Stimulated activated CD8-positive, alpha-beta memory T cell treated with anti-CD3 and anti-CD28 coated beads, Interleukin-7, amount 100 ng/mL, for 1 hour (primary cell): Measurements from ENCODE around the gene TVP23C.

Source experiments
- DNase-seq, 2 donors: peaks; one replicate each; pipeline ENCODE4 v3.0.0-alpha.2; 2020; ENCODE audit warnings: low read depth in 2 of 2

Gene TVP23C

DNA sequence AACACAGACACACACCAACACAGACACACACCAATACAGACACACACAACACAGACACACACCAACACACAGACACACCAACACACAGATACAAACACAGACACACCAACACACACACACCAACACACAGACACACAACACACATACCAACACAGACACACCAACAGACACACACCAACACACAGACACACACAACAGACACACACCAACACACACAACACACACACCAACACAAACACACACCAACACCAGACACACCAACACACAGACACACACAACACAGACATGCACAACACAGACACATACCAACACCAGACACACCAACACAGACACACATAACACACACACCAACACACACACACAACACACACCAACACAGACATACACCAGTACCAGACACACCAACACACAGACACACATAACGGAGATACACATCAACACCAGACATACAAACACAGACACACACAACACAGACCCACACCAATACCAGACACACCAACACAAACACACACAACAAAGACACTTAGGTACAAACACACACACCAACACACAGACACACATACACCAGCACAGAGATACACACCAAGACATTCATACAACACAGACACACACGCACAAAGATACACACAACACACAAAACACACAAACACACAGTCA is 98.1 kb downstream of the TVP23C start:
- DNase-seq = no peak

GRCh38 chr17:15464231-15464985 is 98.9 kb downstream of the TVP23C start:
- DNase-seq = no peak

GRCh38 chr17:15462976-15463772 is 100.1 kb downstream of the TVP23C start:
- no peak for DNase-seq

- DNase-seq = no peak
Observed at GRCh38 chr17:15457723-15458094, 105.6 kb downstream of the TVP23C start.

GRCh38 chr17:15456972-15457722 is 106.1 kb downstream of the TVP23C start:
- no peak for DNase-seq

DNA sequence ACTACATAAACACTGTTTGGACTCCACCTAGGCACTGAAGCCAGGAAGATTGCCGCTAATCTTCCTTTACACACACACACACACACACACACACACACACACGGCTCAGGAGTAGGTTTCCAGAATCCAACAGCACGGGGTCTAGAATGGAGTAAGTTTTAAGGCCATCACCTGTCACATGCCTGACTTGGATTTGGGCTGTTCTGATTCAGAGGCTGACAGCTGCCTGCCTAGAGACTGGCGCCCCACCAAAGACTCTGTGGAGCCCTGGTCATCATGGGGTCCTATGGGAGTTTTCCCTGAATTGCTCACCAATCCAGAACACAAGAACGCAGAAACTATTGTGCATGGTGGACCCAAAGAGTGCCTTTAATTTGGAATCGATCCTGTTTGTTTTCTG is 106.8 kb downstream of the TVP23C start:
- DNase-seq = no peak

DNA sequence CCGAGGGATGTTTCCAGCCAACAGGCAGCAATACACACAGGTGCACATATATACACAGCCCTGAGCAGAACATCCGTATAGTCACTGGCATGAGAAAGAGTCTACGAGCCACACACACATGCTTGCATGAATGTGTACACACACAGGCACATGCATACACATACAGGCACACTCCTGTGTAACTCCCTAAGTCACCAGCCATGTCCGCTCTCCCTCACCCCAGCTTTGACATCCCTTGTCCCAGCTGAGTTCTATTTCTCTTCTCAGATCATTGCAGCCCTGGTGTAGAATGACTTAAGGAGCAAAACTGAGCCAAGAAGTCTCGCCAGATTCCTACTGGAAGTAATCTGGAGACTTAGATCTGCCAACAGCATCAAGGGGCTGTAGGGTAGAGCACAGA is 108.9 kb downstream of the TVP23C start:
- no peak for DNase-seq

- DNase-seq = no peak
Observed at GRCh38 chr17:15453782-15454181, 109.5 kb downstream of the TVP23C start.

DNA sequence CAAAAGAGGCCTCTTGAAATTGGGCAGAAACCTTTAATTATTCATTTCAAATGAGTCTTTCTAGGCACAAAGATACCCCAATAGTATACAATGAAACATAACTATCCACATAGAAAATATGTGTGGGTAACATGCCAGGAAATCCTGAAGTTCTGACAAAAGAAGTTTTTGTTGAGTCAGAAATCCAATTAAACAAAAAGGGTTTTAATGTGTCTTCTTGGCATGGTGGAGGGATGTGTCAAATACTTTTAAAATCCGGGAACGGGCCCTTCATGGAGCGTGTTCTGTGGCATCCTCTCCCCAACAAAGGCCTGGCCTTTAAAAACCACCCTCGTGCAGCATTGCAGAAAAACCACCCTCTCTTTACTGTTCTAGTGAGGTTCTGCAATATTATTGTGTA is 110.0 kb downstream of the TVP23C start:
- DNase-seq = no peak

DNA sequence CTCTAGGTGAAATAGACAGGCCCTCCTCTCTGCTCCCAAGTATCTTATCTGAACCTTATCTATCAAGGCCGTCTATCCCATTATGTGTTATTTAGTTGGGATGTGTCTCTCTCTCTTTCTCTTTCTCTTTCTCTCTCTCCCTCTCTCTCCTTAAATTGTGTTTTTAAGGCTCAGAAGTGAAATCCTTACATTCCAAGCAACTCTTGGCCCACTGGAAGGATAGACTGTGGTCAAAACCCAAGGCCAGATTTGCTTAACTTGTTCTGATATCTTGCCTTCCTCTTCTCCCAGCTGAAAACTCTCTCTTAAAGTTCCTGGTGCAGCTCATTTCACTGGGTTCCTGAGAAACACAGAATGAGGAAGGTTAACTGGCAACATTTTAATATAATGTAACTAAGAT is 110.5 kb downstream of the TVP23C start:
- no peak for DNase-seq
